Left ventricle myocardium inferior (tissue), 1 donor: ENCODE data around the gene TNS2. TPM values are rescaled to one million over a fixed set of nuclear protein-coding genes. Genes with fewer than 3 reads are reported as not detected.
"Not testable (repeated sequence)": the region's sequence is repeated elsewhere in the genome, so short reads cannot be mapped to it uniquely, and the experiment has no call there.

Experiments
- DNase-seq: peaks from one replicate; pipeline ENCODE4 v3.0.0-alpha.2; 2020
- H3K27ac ChIP-seq: fragments of 200-600 bp; replicated peaks from 2 replicates; pipeline ENCODE4 v1.8.0; 2021
- H3K27me3 ChIP-seq: fragments of 200-600 bp; 2 replicates; pipeline ENCODE4 v1.8.0; 2021; ENCODE audit warnings: low read depth
- H3K36me3 ChIP-seq: fragments of 200-600 bp; 2 replicates; pipeline ENCODE4 v1.8.0; 2021
- H3K4me1 ChIP-seq: fragments of 200-600 bp; 2 replicates; pipeline ENCODE4 v1.8.0; 2021
- H3K4me3 ChIP-seq: fragments of 200-600 bp; 2 replicates; pipeline ENCODE4 v1.8.0; 2021; ENCODE audit warnings: mild to moderate bottlenecking, moderate library complexity
- H3K9me3 ChIP-seq: fragments of 200-600 bp; replicated peaks from 2 replicates; pipeline ENCODE4 v1.8.0; 2021
- CTCF ChIP-seq: fragments of 200-600 bp; IDR thresholded peaks from 2 replicates; pipeline ENCODE4 v1.8.0; 2021; ENCODE audit warnings: antibody characterized with exemption, mild to moderate bottlenecking, borderline replicate concordance
- intact Hi-C: fragments of 100-400 bp; cut with micrococcal nuclease; formaldehyde crosslinking; loops from one replicate; pipeline ENCODE4 v1.11.0; 2022
- total RNA-seq: library from RNA; stranded (reverse); fragmentation: NEBNext Ultra II Directional; extraction: Animal tissue kit (Norgen Biotek cat#: 25700); gene quantifications from one replicate; pipeline ENCODE4 v1.2.1, GENCODE V29; 2021
- donor health status: DM: no; HTN: yes; CAD: no; lungs with severe emphysema.

TNS2 gene
- total RNA-seq, 1 donor from 2014 or later: 109 TPM

DNA sequence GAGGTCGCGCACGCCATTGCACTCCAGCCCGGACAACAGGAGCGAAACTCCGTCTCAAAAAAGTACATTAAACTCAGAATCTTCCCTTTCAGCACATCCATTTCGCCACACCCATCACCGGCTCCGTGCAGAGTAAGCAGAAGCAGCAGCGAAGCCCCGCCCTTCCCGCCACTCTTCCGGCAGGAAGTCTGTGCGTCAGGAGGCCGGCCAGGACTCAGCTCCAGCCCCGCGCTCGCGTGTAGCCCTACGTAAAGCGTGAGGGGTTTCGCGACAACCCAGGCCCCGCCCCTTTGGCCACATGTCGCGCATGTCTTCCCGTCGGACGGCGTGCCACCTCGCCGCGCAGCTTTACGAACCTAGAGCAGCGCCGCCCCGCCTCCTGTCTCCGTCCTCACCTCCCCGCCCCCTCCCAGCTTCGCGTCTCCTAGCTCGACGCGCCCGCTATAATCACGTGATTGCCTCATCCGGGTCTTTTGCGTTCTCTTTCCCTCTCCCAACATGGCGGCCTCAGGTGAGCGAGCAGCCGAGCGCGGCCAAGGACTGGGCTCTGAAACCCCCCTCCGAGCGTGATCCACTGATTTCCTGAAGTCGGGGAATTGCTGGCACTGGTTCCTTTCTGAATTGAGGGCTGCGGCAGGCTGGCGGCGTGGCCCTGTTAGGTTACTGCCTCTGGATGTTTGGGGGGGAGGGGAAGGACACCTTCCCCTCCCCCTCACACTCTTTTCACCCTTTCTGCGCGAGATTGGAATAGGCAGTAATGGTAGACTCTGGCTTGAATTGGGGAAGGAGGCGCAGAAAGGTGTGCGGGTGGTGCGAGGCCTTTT, 43.7 kb upstream of the TNS2 start, which contains the start of gene EIF4B:
TSS of gene EIF4B (plus strand) at position 471 of the 824 bp plus-strand sequence. CDS start at position 499, 28 bp downstream.
- Histone ChIP-seq H3K4me1 (peaks cover 69% of the 10 kb centered on the region), H3K9me3 (no peaks in the 10 kb centered on the region), H3K36me3 (peaks cover 7% of the 10 kb centered on the region), H3K27me3 (no peaks in the 10 kb centered on the region), H3K27ac (peak within 1 kb of the TSS; percentile 90), H3K4me3 (peak within 1 kb of the TSS; percentile 97)
- peak; percentile 100 for DNase-seq
- intact Hi-C loops: no loop called here
- no peak for TF ChIP-seq CTCF

DNA sequence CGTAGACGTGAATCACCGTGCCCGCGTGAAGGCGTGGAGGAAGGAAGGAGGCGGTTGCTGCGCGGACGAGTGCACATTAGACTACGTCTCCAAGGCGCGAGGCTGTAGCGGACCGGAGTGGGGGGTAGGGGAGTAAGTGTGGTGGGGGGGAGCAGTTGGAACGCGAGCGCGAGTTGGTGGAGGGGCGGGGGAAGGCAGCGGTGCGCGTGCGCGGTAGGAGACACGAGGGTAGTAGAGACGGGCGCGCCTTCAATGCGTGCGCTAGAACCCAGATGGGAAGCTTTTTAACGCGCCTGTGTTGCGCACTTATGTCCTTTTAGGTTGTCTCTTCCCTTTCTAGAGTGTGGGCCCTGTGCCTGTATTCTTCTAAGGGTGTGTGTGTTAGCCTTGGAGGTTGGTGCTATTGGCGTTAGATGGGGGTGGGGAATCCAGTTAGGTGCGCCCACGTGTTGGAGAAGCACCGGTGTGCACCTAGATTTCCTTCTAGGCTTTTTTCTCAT, 43.0 kb upstream of the TNS2 start:
- TF ChIP-seq CTCF: no peak
- peak; percentile 65 for DNase-seq
- peaks cover 7% of the 10 kb centered on the region for H3K36me3 ChIP-seq
- peaks cover 75% of the 10 kb centered on the region for H3K4me1 ChIP-seq
- H3K27ac ChIP-seq: peak overlapping the region; percentile 90
- peak overlapping the region; percentile 97 for H3K4me3 ChIP-seq
- H3K27me3 ChIP-seq: no peaks in the 10 kb centered on the region
- intact Hi-C loops: no loop called here
- no peaks in the 10 kb centered on the region for H3K9me3 ChIP-seq

GRCh38 chr12:53007343-53007742, 42.5 kb upstream of the TNS2 start:
- Histone ChIP-seq H3K27ac (no peak overlapping the region), H3K4me3 (peak overlapping the region; percentile 97), H3K9me3 (no peaks in the 10 kb centered on the region), H3K36me3 (peaks cover 7% of the 10 kb centered on the region), H3K4me1 (peaks cover 80% of the 10 kb centered on the region), H3K27me3 (no peaks in the 10 kb centered on the region)
- TF ChIP-seq CTCF: no peak
- DNase-seq: no peak
- intact Hi-C loops: no loop called here

GRCh38 chr12:53008760-53009159, 41.1 kb upstream of the TNS2 start:
- H3K36me3 ChIP-seq, H3K27me3 ChIP-seq, intact Hi-C loops, DNase-seq, H3K9me3 ChIP-seq, H3K27ac ChIP-seq: not testable (repeated sequence)
- Histone ChIP-seq H3K4me1 (peaks cover 91% of the 10 kb centered on the region), H3K4me3 (peak overlapping the region; percentile 2)

DNA sequence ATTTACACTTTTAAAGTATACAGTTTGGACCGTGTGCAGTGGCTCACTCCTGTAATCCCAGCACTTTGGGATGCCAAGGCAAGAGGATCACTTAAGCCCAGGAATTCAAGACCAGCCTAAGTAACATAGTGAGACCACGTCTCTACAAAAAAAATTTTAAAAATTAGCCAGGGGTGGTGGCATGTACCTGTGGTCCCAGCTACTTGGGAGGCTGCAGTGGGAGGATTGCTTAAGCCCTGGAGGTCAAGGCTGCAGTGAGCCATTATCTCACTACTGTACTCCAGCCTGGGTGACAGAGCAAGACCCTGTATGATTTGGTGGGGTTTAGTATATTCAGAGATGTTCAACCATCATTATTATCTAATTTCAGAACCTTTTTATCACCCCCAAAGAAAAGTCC, 38.9 kb upstream of the TNS2 start:
- H3K36me3 ChIP-seq: peaks cover 7% of the 10 kb centered on the region
- TF ChIP-seq CTCF: no peak
- H3K4me3 ChIP-seq: no peak overlapping the region
- no peaks in the 10 kb centered on the region for H3K27me3 ChIP-seq
- DNase-seq: no peak
- peaks cover 82% of the 10 kb centered on the region for H3K4me1 ChIP-seq
- intact Hi-C loops: no loop called here
- no peaks in the 10 kb centered on the region for H3K9me3 ChIP-seq
- H3K27ac ChIP-seq: no peak overlapping the region

DNA sequence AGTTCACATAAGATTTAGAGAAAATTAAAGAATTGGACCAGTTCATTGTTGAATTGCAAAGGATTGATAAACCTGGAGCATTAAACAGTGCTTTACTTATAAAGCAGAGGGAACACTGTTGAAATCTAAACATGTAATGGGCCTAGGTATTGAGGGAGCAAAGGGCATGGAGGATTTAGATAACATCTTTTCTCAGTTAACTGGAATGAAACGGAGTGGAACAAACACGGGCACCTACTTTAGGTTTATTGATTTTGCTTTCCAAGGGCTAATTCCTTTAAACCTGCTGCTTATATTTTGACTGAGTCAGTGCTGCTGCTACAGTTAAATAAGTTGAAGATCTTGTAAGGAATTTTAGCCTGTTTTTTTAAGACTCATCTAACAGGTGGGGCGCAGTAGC, 38.0 kb upstream of the TNS2 start:
- intact Hi-C loops: no loop called here
- H3K4me3 ChIP-seq: no peak overlapping the region
- H3K27me3 ChIP-seq: no peaks in the 10 kb centered on the region
- TF ChIP-seq CTCF: no peak
- H3K27ac ChIP-seq: no peak overlapping the region
- H3K9me3 ChIP-seq: no peaks in the 10 kb centered on the region
- no peak for DNase-seq
- peaks cover 76% of the 10 kb centered on the region for H3K4me1 ChIP-seq
- H3K36me3 ChIP-seq: peaks cover 12% of the 10 kb centered on the region
